Measurements from ENCODE around the gene ATF6. TPM values are rescaled to one million over a fixed set of nuclear protein-coding genes. Genes with fewer than 3 reads are reported as not detected.

Gene ATF6
- total and polyA plus RNA-seq, 2 of the 4 experiments (the other 2 are of a cell fraction): 12.2 to 17.6 TPM

- ATAC-seq (ENCODE audit: low read depth) (no peak), DNase-seq (peak; percentile 72)
- BruUV-seq (replicated peaks): no TSS peak
- WGBS, 2 experiments (ENCODE audit: extremely low coverage in 2 of 2, insufficient read length in 1 of 2): no CpG with 5 or more reads among the region's 6 CpGs
- in situ Hi-C loops (cut with MboI; ENCODE audit: low sequenced_read_pairs) (loop anchor here (10.0 to 25.0 kb wide), 2 partner anchors 93 to 185 kb away; partner anchors contain the start of genes FCGR3A and FCGR3B), intact Hi-C loops (cut with micrococcal nuclease) (loop anchor here (10.0 kb wide), 1 partner anchor 165 kb away; no protein-coding TSS in a partner anchor), dilution Hi-C loops (cut with HindIII; ENCODE audit: low sequenced_read_pairs, unreplicated experiment) (no loop called here)
- Histone ChIP-seq H3K4me3 (ENCODE audit: insufficient read depth, low read depth, low read length) (no peak overlapping the region), H4K8ac (ENCODE audit: low read depth in 2 of 2, low read length in 2 of 2) (peak overlapping the region; percentile 24 to 52; a peak in 3 of 4 replicates), H2AFZ (replicated peaks; ENCODE audit: low read length, poor library complexity) (no peak overlapping the region), H2BK5ac (ENCODE audit: low read depth, low read length, poor library complexity, severe bottlenecking) (peak overlapping the region; percentile 55), H3K4me2 (ENCODE audit: low read depth, low read length) (peak overlapping the region; percentile 43; the same call in 1 of the 2 replicates), H3K79me1 (ENCODE audit: low read depth in 1 of 2, low read length in 2 of 2) (peaks cover 3 to 8% of the 10 kb centered on the region in 2 experiments; a peak in 1 of 4 replicates), H3K23ac (ENCODE audit: low read depth, low read length) (peak overlapping the region; percentile 81; the same call in 1 of the 2 replicates), H2BK15ac (ENCODE audit: low read depth, low read length) (peak overlapping the region; percentile 94; the same call in 2 of the 3 replicates), H3K18ac (ENCODE audit: low read depth, low read length) (no peak overlapping the region; the same call in 1 of the 2 replicates), H3K9me1 (ENCODE audit: insufficient read depth, low read length) (peaks cover 4% of the 10 kb centered on the region; the same call in 1 of the 2 replicates), H3K9me3 (ENCODE audit: control insufficient read depth, insufficient read depth, low read length) (no peaks in the 10 kb centered on the region), H3K27me3 (ENCODE audit: control insufficient read depth, insufficient read depth, low read length) (no peaks in the 10 kb centered on the region), H3K4ac (ENCODE audit: low read depth, low read length) (peak overlapping the region; percentile 63), H3K4me1 (ENCODE audit: control insufficient read depth, insufficient read depth, low read length) (peaks cover 3% of the 10 kb centered on the region; the same call in 1 of the 2 replicates), H2AK9ac (replicated peaks; ENCODE audit: low read depth, low read length, poor library complexity) (no peak overlapping the region), H3K27ac (ENCODE audit: insufficient read depth, low read length) (no peak overlapping the region; the same call in 1 of the 2 replicates), H3K56ac (ENCODE audit: extremely low read depth, insufficient read depth, low read length) (no peak overlapping the region), H4K20me1 (ENCODE audit: insufficient read depth, low read length) (no peaks in the 10 kb centered on the region), H2BK120ac (ENCODE audit: low read depth, low read length) (peak overlapping the region; percentile 45), H3K14ac (replicated peaks; ENCODE audit: low read depth, low read length) (peak overlapping the region; percentile 62; the same call in 1 of the 2 replicates), H3K9ac (ENCODE audit: low read depth, low read length) (no peak overlapping the region), H2BK20ac (ENCODE audit: low read depth, low read length) (peak overlapping the region; percentile 76), H4K91ac (ENCODE audit: insufficient read depth, low read depth, low read length) (peak overlapping the region; percentile 49), H3K36me3 (ENCODE audit: control insufficient read depth, insufficient read depth, low read length) (no peaks in the 10 kb centered on the region), H2AK5ac (ENCODE audit: low read depth, low read length) (0 out of 2 replicates have a peak overlapping the region, but pooled peaks have one; percentile 5), H4K5ac (ENCODE audit: low read depth, low read length) (no peak overlapping the region)
- POLR2A ChIA-PET (ENCODE audit: unreplicated experiment): no interaction called here
- CTCF ChIA-PET: interaction anchor here (0.9 kb wide), 1 partner anchor 11 kb away, joined by 3 read pairs; no protein-coding TSS in a partner anchor
- TF ChIP-seq FOS (IDR thresholded peaks at IDR 0.05; ENCODE audit: low read depth, low read length) (0 out of 2 replicates have a peak, but pooled peaks have one; percentile 54), BHLHE40 (IDR thresholded peaks at IDR 0.05; ENCODE audit: low read depth, low read length) (no peak)
Measured at GRCh38 chr1:161730050-161730564, 36.0 kb upstream of the ATF6 start.
